ENCODE data around the gene UBALD1. TPM values are rescaled to one million over a fixed set of nuclear protein-coding genes. Genes with fewer than 3 reads are reported as not detected.

UBALD1 gene
- polyA plus RNA-seq, 3 donors: 23.4 to 28.5 (median 23.9) TPM

GRCh38 chr16:4566144-4566543, 48.5 kb downstream of the UBALD1 start:
- DNase-seq: no peak

DNA sequence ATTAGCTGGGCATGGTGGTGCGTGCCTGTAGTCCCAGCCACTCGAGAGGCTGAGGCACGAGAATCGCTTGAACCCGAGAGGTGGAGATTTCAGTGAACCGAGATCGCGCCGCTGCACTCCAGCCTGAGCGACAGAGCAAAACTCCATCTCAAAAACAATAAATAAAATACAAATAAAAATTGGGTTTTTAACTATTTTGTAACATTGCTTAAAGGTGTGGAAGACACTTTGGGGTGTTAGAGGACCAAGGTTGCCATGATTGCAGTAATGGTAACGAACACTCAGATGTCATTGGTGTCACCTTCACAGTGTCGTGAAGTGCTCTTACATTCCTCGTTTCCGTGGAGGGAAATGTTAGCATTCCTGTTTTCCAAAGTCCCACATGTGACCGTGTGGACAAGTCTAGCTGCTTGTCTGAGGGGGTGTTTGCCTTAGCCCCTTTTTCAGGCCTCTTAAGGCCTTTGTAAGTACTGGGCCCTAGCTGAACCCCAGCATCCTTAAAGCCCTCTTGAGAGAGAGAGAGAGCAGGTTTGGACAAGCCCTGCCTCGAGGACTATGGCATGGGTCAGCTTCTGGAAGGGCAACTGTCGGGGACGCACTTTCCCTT, 49.9 kb downstream of the UBALD1 start:
- no peak for DNase-seq

GRCh38 chr16:4561596-4561995, 53.1 kb downstream of the UBALD1 start:
- DNase-seq: no peak

Other genes starting within 250 kb of the UBALD1 start
- 10 to 100 TPM; 53.6 to 74.6 (median 67.2) TPM for gene VASN, start 243.0 kb downstream of the UBALD1 start, polyA plus RNA-seq (ENCODE audit: insufficient read length in 3 of 3)
- 10 to 100 TPM; 21.2 to 25.0 (median 24.6) TPM for gene CORO7, start 198.3 kb downstream of the UBALD1 start, polyA plus RNA-seq (ENCODE audit: insufficient read length in 3 of 3)
- gene DNAJA3, start 189.0 kb downstream of the UBALD1 start, polyA plus RNA-seq (ENCODE audit: insufficient read length in 3 of 3): 10 to 100 TPM; 37.6 to 48.6 (median 44.2) TPM
- gene NMRAL1, start 140.3 kb downstream of the UBALD1 start, polyA plus RNA-seq (ENCODE audit: insufficient read length in 3 of 3): 10 to 100 TPM; 45.0 to 49.8 (median 48.8) TPM
- gene HMOX2, start 138.5 kb downstream of the UBALD1 start, polyA plus RNA-seq (ENCODE audit: insufficient read length in 3 of 3): 10 to 100 TPM; 41.2 to 54.5 (median 47.8) TPM
- gene CDIP1, start 76.1 kb downstream of the UBALD1 start, polyA plus RNA-seq (ENCODE audit: insufficient read length in 3 of 3): 10 to 100 TPM; 32.3 to 35.9 (median 32.6) TPM
- gene C16orf96, start 58.5 kb downstream of the UBALD1 start, polyA plus RNA-seq (ENCODE audit: insufficient read length in 3 of 3): under 1 TPM; 0.28 to 0.40 (median 0.38) TPM
- 10 to 100 TPM; 52.3 to 70.1 (median 63.2) TPM for gene MGRN1, start 9.9 kb upstream of the UBALD1 start, polyA plus RNA-seq (ENCODE audit: insufficient read length in 3 of 3)
- gene NUDT16L1, start 78.7 kb upstream of the UBALD1 start, polyA plus RNA-seq (ENCODE audit: insufficient read length in 3 of 3): 10 to 100 TPM; 46.2 to 55.8 (median 55.0) TPM
- gene ANKS3, start 119.4 kb upstream of the UBALD1 start, polyA plus RNA-seq (ENCODE audit: insufficient read length in 3 of 3): 10 to 100 TPM; 24.1 to 37.1 (median 35.4) TPM
- gene DNAAF8, start 119.6 kb upstream of the UBALD1 start, polyA plus RNA-seq (ENCODE audit: insufficient read length in 3 of 3): 1 to 10 TPM; 2.4 to 3.0 (median 2.6) TPM
- 10 to 100 TPM; 17.2 to 24.1 (median 18.2) TPM for gene ZNF500, start 152.3 kb upstream of the UBALD1 start, polyA plus RNA-seq (ENCODE audit: insufficient read length in 3 of 3)
- gene SEPTIN12, start 173.5 kb upstream of the UBALD1 start, polyA plus RNA-seq (ENCODE audit: insufficient read length in 3 of 3): 10 to 100 TPM in 1 of 3 donors, not detected in 2; 12.0 TPM
- gene SMIM22, start 180.5 kb upstream of the UBALD1 start, polyA plus RNA-seq (ENCODE audit: insufficient read length in 3 of 3): 10 to 100 TPM in 2 of 3 donors, 1 to 10 TPM in 1; 6.0 to 12.8 (median 10.9) TPM
- 10 to 100 TPM; 22.7 to 45.1 (median 32.9) TPM for gene ROGDI, start 187.7 kb upstream of the UBALD1 start, polyA plus RNA-seq (ENCODE audit: insufficient read length in 3 of 3)
- 100 to 1,000 TPM in 2 of 3 donors, 10 to 100 TPM in 1; 89.9 to 161 (median 123) TPM for gene GLYR1, start 232.4 kb upstream of the UBALD1 start, polyA plus RNA-seq (ENCODE audit: insufficient read length in 3 of 3)
- gene UBN1, start 232.6 kb upstream of the UBALD1 start, polyA plus RNA-seq (ENCODE audit: insufficient read length in 3 of 3): 10 to 100 TPM; 33.9 to 41.4 (median 41.0) TPM